HG03457 (cell line): ENCODE measurements around the gene CCKAR.

Experiments
- ATAC-seq: cut with Tn5 transposase; IDR thresholded peaks from one replicate; pipeline ENCODE4 v1.9.1; 2021; ENCODE audit warnings: moderate number of reproducible peaks; ENCODE audit not compliant: unreplicated experiment

Gene CCKAR

DNA sequence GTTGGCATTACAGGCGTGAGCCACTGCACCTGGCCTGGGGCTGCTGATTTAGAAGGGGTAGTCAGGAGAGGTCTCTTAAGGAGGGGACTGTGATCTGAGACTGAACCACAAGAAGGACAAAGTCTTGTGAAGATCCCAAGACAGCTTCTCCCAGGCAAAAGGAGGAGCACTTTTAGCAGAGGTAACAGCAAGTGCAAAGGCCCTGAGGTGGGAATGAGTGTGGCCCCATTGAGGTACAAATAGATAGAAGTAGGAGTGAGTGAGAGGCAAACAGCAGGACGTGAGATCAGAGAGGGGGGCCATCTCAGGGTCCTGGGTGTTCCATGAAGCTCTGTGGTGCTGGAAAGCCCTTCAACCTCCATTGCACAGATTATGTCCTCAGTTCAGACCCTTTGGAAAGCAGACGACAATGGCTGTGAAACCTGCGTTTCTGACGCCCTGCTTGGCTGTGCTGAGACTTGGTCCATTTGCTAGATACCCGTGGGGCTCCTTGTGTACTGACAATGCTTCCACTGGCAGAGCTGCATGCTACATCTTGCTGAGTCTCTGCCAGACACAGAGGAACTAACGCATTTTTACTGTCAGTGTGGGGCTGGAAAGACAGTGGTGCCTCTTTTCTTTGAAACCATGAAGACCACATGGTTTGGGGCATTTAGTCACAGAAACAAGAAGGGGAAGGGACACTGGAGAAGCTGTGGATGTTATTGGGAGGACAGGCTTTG is 1.3 kb upstream of the CCKAR start:
- no peak for ATAC-seq

DNA sequence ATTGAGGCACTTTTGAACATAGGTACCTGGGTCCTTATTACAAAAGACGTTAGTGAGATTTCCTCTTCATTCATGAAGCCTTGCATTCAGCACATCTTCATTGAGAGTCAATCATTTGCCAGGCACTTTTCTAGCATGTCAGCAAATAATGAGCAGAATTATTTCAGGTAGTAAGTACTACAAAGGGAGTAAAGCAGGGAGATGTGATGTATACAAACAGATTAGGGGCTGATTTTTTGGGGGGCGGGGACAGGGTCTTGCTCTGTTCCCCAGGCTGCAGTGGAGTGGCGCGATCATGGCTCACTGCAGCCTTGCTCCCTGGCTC is 638 bp upstream of the CCKAR start:
- ATAC-seq = no peak

DNA sequence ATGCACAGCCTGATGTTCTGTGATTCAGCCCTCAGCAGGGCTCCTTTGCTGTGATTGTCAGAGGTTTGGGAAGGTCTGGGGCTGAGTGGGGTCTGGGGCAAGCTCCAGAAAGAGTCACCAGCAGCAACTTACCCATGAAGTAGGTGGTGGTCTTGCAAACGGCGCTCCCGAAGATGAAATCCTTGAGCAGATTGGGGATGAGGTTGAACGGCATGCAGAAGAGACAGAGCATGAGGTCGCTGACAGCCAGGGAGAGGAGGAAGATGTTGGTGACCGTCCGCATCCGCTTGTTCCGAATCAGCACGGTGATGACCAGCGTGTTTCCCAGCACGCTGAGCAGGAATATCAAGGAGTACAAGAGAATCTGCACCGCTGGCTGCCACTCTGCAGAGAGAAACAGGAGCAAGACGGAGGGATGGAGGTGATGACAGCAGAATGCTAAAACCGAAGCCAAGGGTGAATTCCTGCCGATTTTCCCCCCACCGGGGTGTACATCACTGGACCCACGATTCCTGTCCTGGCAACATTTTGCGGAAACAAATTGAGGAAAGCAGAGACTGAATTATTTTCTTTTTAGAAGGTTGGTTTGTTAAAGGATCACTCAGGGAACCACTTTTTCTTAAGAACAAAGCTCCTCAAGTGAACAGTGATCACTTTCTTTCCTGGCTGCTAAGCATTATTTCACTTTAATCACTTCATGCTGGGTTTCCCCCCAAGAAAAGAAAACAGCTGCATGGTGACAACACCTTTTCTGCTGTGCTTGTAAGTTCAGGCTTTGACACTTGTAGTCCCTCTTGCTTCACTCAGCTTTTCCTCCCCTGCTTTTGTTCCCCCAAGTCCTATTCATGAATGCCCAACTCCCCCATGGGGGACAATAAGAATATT is 941 bp downstream of the CCKAR start:
- ATAC-seq = no peak

DNA sequence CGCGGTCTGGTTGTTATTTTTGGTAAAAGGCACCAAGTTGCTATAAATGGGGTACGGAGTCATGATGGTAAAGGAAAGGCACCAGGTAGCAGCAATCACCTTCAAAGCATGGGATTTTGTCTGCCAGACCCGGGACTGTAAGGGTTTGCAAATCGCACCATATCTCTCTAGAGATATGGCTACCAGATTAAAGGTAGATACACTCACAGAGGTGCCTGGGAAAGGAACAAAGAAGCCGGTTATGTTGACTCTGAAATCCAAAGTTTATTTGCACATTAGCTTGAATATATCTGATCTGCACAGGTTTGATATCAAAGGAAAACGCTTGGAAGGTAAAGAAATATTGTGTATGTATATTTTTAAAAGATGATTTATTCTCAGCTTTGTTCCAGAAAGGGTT is 4.6 kb downstream of the CCKAR start:
- no peak for ATAC-seq

DNA sequence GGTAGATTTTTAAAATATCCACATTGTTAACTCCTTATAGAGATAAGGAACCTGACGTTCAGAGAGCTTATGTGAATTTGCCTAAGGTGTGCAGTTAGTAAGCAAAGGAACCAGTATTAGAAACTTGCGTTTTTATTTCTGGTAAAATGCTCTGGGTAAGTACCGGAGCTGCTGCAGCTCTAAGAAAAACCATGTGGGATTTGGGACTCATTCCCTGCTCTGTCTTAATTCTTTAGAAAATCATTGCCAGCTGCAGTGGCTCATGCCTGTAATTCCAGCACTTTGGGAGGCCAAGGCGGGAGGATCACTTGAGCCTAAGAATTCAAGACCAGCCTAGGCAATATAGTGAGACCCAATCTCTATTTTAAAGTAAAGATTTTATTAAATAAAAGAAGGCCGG is 5.8 kb downstream of the CCKAR start:
- no peak for ATAC-seq

DNA sequence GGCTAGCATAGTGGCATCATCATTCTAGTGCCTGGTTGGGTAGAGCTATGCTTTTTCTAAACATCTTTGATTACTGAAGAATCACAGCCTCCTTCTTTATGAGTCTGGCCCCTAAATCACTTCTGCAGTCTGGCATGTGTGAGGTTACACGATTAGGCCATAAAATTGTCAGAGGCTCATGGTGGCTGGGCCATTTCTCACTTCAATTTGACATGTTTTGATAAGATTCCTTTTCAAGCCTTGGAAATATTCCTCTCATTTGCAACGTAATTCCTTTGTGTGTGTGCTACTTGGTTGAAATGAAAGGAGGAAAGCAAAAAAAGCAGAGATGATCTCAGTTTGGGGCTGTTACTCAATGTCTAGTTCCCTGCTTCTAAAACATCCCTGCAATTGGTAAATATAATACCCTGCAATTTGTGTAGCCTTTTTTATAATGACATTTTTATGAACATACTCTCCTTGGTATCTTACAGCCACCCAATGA is 6.2 kb downstream of the CCKAR start:
- ATAC-seq = no peak

DNA sequence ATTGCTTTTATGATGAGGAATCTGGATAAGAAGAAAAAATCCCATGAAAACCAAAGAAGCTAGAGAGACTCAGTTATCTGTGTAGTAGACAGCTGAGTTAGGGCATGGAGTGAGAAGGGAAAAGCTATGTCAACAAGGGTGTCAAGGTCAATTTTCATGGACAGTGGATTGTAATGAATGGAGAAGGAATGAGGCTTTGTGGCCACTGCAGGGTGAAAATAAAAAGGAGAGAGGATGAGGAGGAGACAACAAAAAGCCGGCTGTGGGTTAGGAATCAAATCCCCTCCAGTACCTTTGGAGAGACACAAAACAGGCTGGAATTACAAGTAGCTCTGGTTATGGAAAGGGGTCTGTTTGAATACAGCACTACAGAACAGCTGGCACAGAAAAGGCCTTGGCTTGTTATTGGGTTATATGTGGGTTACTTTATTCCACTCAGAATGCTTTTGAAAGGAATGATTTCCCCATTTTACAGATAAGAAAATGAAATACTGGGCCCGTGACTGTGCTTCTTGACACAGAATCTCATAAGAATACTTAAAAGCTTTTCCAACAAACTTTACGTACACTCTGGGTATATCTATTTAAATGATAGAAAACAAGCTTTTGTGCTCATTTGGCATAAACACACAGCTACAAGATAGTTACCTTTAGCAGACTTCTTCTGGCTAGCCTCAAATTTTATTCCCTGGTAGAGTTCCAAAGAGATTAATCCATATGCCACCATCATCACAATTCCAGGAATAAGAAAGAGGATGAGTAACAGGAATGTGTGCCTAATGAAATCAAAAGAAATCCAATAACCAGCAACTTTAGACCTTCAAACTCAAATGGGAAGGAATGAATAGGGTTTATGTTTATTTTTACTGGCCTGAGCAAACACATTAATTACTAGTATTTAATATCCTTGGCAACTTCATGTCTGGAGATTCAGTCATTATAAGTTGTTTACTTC is 7.5 kb downstream of the CCKAR start:
- ATAC-seq = no peak

DNA sequence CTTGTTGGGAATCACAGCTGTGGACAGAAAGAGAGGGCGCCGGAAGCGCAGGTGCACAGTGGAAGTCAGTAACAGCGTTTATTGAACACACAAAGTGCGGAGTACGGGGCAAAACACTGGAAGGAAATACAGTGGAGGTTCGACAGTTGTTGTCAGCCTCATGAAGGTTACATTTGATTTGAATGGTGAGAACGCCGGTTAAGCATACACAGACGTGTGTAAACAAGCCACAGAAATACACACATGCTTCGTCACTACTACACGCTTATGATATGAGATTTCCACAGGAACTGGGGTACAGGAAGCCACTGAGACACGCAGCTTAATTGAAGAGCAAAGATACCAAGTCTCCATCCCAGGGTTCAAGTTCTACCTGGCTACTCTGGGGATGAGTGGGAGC is 12.0 kb downstream of the CCKAR start:
- no peak for ATAC-seq

DNA sequence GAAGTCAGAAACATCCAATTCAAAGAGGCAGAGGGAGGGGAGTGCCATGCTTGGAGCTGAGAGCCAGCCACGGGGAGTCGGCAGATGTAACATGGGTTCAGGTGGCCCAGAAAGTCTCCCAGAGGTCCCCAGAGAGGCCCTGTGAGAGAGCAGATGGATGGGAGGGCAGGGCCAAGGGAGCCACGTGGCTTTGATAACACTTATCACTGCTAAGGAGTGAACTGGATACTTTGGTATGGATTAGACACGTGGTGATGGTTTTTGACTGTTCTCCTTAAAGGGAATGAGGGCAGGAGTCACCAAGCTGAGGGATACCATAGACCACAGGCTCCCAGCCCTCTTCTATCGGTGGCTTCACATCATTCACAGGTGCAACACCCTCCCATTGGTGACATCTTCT is 13.7 kb downstream of the CCKAR start:
- no peak for ATAC-seq

DNA sequence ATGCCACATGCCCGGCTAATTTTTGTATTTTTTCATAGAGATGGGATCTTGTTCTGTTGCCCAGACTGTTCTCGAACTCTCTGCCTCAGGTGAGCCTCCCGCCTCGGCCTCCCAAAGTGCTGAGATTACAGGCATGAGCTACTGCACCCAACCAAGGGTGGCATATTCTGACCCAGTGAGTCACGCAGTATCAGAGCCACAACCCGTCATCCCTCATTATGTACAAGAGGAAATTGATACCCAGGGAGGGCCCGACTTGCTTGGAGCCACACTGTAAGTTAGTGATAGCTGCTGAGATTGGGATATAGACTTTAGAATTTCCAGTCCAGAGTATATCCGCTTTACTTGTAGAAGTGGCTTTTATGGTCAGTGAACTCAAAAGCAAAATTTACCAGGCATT is 14.6 kb downstream of the CCKAR start:
- ATAC-seq = no peak

DNA sequence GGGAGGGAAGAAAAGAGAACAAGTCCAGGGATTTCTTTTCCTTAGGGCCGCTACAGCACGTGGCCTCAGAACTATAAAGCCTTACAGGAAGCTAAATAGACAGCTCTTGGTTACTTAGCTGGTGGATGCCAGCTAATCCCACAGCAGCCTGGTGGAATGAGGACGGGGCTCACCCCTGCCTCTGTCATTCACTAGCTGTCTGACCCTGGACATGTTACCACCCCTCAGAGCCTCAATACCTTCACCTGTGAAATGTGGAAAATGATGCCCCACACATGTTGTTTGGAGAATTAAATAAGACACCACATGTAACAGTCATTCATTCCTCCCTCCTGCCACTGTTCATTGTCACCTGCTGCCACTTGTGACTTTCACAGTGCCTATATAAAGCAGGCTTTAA is 15.7 kb downstream of the CCKAR start:
- no peak for ATAC-seq

DNA sequence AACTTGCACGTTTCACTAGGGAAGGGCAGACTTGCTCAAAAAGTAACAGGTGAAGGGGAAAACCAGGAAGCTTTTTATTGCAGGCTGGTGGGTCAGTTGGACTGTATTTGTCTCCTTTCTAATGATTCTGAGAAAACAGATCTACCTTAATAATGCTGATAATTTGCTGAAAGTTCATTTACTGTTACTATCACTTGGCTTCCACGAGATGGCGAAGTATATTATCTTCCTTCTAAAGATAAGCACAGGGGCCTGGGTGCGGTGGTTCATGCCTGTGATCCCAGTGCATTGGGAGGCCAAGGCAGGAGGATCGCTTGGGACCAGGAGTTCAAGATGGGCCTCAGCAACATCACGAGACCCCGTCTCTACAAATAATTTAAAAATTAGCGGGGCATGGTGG is 16.4 kb downstream of the CCKAR start:
- ATAC-seq = no peak

DNA sequence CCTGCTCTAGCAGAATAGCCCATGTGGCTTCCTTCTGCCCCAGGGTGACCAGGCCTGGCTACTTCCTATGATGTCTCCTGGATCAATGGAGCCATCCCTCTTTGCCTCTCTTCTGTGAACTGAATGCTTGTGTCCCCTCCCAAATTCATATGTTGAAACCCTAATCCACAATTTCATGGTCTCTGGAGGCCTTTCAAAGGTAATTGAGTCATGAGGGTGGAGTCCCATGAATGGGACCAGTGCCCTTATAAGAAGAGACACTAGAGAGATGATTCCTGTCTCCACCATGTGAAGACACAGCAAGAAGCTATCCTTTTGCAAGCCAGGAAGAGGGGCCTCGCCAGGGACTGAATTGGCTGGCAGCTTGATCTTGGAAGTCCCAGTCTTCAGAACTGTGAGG is 18.4 kb downstream of the CCKAR start:
- ATAC-seq = no peak

DNA sequence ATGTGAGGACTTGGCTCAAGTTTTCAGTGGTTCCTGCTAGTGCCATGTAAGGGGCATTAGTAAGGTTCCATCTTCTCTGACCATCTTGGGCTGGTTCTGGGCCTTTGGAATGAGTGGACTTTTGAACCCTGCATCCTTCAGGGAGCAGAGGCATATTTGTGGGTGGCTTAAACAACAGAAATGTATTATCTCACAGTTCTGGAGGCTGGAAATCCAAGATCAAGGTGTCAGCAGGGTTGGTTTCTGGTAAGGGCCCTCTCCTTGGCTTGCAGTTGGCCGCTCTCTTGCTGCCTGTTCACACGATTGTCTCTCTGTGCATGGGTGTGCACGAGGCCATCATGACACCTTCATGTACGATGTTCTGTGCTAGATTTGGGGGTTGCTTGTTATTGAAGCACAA is 21.3 kb downstream of the CCKAR start:
- ATAC-seq = no peak

DNA sequence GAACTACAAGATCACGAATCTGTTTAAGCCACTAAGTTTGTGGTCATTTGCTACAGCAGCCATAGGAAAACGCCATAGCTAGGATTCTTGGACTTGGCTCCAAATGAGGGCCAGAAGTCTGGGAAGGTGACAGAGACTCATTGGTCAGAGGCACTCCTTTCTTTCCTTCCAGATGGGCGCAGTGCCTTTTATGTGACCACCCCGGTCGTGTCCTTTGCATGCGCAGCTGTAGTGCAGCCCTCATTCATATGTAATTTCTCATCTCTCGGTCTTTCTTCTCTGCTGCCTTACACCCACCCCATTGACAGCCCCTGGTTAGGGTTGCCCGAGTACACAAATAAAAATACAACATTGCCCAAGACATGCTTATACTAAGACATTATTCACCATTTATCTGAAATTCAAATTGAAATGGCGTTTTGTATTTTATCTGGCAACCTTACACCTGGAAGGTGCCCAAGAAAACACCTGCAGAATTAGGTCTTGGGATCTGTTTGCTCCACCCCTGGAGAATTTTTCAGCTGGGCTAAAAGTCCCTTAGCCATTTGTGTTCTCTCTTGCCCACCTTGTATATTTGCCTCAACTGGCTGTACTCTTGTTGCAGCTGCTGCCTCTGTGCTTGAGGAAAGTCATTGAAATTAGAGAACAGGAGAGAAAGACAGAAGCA is 21.9 kb downstream of the CCKAR start:
- ATAC-seq = no peak

DNA sequence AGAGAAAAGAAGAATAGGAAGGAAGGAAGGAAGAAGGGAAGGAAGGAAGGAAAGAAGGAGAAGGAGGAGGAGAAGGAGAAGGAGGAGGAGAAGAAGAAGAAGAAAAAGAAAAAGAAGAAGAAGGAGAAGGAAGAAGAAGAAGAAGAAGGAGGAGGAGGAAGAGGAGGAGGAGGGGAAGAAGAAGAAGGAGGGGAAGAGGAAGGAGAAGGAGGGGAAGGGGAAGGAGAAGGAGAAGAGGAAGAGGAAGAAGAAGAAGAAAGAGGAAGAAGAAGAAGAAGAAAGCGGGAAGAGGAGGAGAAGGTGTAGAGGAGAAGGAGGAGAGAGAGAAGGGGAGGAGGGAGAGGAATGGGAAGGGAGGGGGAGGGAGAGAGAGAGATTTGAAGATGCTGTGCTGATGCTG is 22.6 kb downstream of the CCKAR start:
- ATAC-seq = no peak

DNA sequence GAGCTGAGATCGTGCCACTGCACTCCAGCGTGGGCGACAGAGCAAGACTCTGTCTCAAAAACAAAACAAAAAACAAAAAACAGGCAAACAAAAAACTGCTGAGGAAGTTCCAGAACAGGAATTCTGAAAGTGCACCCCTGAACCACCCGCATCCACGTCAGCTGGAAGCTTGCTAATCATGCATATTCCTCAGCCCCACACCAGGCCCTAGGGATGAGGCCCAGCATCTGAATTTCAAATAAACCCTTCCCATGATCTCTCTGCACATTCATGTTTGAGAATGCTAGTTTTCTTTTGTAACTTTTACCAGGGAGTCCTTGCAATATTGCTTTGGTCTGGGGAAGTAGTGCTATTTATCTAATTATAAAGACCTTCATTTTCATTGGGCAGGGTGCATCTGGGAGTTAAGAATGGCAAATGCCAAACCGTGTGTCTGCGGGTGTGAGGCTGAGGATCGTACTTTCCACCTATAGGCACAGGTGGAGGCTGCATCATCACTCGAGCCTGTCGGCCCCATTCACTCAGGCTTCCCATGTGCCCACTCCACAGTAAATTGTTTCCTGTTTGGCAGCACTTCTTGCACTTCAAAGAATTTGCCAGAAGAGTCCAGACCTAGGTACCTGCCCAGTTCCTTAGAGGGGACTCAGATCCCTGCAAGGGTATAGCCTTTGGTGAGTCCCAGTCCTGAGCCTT is 23.6 kb downstream of the CCKAR start:
- no peak for ATAC-seq

DNA sequence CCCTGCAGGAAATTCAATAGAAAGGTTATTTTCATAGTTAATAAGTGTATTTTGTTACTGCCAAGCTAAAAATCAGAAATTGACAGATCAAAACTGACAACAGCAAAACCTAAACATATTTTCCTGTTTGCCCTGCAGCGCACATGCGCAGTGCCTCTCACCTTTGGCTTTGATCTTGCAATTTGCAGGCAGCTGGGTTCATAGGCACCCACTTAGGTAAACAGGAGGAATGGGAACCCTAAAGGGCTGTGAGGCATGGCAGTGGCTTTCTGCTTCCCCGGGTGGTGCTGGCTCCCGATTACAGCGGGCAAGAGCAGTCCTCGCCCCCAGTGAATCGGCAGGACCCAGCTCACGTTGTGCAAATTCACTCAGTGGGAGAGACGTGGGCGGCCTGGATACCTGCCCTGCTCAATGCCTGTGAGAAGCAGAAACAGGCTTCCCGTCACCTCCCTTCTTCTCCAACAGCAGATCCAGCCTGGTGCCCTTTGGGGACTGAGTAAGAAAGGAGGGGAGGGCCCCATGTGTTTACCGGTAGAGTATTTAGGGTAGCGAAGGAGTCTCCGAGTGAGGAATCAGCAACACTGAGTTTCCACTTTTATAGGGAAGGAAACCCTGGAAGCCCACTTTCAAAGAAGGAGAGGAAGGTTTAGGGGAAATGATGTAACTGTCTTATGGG is 25.7 kb downstream of the CCKAR start:
- ATAC-seq = no peak

DNA sequence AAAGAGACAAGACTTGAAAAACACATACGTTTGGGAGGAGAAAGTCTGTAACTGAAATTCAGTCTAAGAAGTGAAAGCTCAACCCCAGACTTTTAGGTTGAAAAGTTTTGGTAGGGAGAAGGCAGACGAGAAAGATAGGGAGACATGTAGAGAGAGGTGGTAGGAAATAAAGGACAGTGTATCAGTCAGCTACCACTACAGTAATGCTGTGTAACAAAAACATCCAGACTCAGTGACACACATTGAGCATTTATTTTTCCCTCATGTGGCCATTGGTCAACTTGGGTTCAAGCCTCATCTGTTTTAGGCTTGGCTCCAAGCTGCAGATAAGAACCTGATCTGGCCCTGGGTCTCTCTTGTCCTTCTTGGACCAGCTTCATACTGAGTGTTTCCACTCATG is 26.9 kb downstream of the CCKAR start:
- ATAC-seq = no peak

DNA sequence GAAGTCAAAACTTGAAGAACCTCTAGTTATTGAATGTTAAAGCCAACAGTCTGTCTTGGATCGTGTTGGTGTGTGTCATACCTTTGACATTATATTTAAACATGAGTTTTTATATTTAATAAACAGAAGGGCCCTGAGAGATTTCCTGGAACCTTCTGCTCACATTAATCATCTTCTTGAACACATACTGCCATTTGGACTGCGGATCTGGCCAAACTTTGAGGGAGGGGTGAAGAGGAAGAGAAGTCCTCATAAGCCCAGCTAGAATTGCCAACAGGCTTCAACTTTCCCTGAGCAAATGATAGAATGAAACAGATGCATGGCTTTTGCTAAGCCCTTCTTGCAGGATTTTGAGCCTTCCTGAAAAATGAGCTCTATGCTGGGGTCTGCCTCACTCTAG is 27.4 kb downstream of the CCKAR start:
- ATAC-seq = no peak
